NAMALWA (cell line): ENCODE data around the gene RNU1-3.

ENCODE experiments used
- DNase-seq: peaks from one replicate; pipeline ENCODE4 v3.0.0-alpha.2; 2015; ENCODE audit warnings: low spot score

The RNU1-3 gene

GRCh38 chr1:16617778-16618580, 48.8 kb downstream of the RNU1-3 start:
- no peak for DNase-seq

GRCh38 chr1:16617114-16617631, 49.6 kb downstream of the RNU1-3 start:
- no peak for DNase-seq
